Heart right ventricle (tissue), 16 donors: Measurements from ENCODE around the gene OST4. TPM values are rescaled to one million over a fixed set of nuclear protein-coding genes. Genes with fewer than 3 reads are reported as not detected.

ENCODE experiments used
- ATAC-seq, 8 donors: fragments of 200-7000 bp; cut with Tn5 transposase; one replicate each; pipeline ENCODE4 v1.9.1; 2020; ENCODE audit warnings: mild to moderate bottlenecking in 8 of 8, moderate library complexity in 8 of 8, moderate number of reproducible peaks in 1 of 8
- DNase-seq, 2 donors: peaks; one replicate each; pipeline ENCODE4 v3.0.0-alpha.2; 2020
- H3K27ac ChIP-seq, 10 donors: fragments of 200-600 bp; sonication (generic) in 2 of 10; one replicate each; pipeline versions ENCODE4 v1.5.0 to v1.8.0; 2020 to 2022; ENCODE audit warnings: mild to moderate bottlenecking in 3 of 10
- H3K27me3 ChIP-seq, 7 donors: fragments of 200-600 bp; one replicate each; pipeline ENCODE4 v1.8.0; 2021 to 2022; ENCODE audit warnings: mild to moderate bottlenecking in 2 of 7
- H3K36me3 ChIP-seq, 9 donors: fragments of 200-600 bp; sonication (generic) in 1 of 9; one replicate each; pipeline versions ENCODE4 v1.5.0 to v1.8.0; 2020 to 2022; ENCODE audit warnings: mild to moderate bottlenecking in 2 of 9
- H3K4me1 ChIP-seq, 9 donors: fragments of 200-600 bp; sonication (generic) in 1 of 9; one replicate each; pipeline versions ENCODE4 v1.5.0 to v1.8.0; 2020 to 2022; ENCODE audit warnings: mild to moderate bottlenecking in 4 of 9
- H3K4me3 ChIP-seq, 10 donors: fragments of 200-600 bp; sonication (generic) in 2 of 10; one replicate each; pipeline versions ENCODE4 v1.5.0 to v1.8.0; 2020 to 2022; ENCODE audit warnings: mild to moderate bottlenecking in 7 of 10, moderate library complexity in 2 of 10
- H3K9me3 ChIP-seq, 11 donors: fragments of 200-600 bp in 10 of 11; sonication (generic) in 2 of 11; one replicate each; pipeline versions ENCODE4 v1.5.0 to v1.8.0; 2013 to 2022; ENCODE audit warnings: mild to moderate bottlenecking in 2 of 11, control low read depth in 1 of 11, moderate library complexity in 1 of 11
- CTCF ChIP-seq, 9 donors: fragments of 200-600 bp; sonication (generic) in 2 of 9; IDR thresholded peaks; one replicate each; pipeline versions ENCODE4 v1.5.0 to v1.8.0; 2021 to 2022; ENCODE audit warnings: antibody characterized with exemption in 9 of 9, mild to moderate bottlenecking in 5 of 9, moderate library complexity in 1 of 9
- WGBS, 2 donors: extraction: QIAGEN DNeasy Blood & Tissue Kit; methylation state at CpG; one replicate each; pipeline ENCODE4 v1.1.7; 2013; ENCODE audit warnings: inconsistent platforms in 1 of 2; 5-methylcytosine and 5-hydroxymethylcytosine counted together
- intact Hi-C, 10 donors: fragments of 100-400 bp; cut with DNase I; formaldehyde crosslinking; loops; one replicate each; pipeline versions ENCODE4 v1.11.1 to v1.14.2; 2022
- polyA plus RNA-seq, 2 donors: library from polyadenylated mRNA; stranded (reverse); fragments of 200-250 nt; gene quantifications; one replicate each; pipeline ENCODE4 v1.2.3, GENCODE V29; 2013
- total RNA-seq, 10 donors: library from RNA; stranded (reverse); fragmentation: NEBNext Ultra II Directional in 3 of 10; extraction: Animal tissue kit (Norgen Biotek cat#: 25700) in 3 of 10; gene quantifications; one replicate each; pipeline versions ENCODE4 v1.2.1 to v1.2.4, GENCODE V29; 2021 to 2023
- donor health status: Arrhythmogenic right ventricular cardiomyopathy.
- donor health status: ischemic (EF 13 %, LVEDD 7.1; RV severe dilation, severe dysfunction).
- donor health status: healthy with polysubstance abuse.
- donor health status: DM: no; HTN: yes; CAD: no.
- donor health status: DM: no; HTN: no; CAD: no.
- donor health status: ischemic (EF 25% LVEDD 6.9; RV normal size, moderate dysfunction).
- donor health status: ischemic (EF 25% LVEDD 5.7; RV mildly dilated, moderate dysfunction).
- donor health status: healthy.
- donor health status: DM: yes; HTN: yes; CAD: no.
- donor health status: Ischemic cardiomyopathy.
- donor health status: ischemic (EF 35%, LVEDD 5.7; RV mildly dilated, moderate dysfunction).
- donor health status: nonischemic (EF 11% LVEDD 7.7; RV severe dilation, severe dysfunction).
- donor health status: DM: yes; HTN: yes; CAD: no.
- donor health status: PGD.
- donor health status: ischemic (EF 29% LVEDD 5.4; RV normal size, mild dysfunction).
- donor health status: nonischemic (EF 23%, LVEDD 6.1; RV moderate dilation, normal function).

OST4 gene
- total and polyA plus RNA-seq, 12 donors = 336 to 457 (median 388) TPM

DNA sequence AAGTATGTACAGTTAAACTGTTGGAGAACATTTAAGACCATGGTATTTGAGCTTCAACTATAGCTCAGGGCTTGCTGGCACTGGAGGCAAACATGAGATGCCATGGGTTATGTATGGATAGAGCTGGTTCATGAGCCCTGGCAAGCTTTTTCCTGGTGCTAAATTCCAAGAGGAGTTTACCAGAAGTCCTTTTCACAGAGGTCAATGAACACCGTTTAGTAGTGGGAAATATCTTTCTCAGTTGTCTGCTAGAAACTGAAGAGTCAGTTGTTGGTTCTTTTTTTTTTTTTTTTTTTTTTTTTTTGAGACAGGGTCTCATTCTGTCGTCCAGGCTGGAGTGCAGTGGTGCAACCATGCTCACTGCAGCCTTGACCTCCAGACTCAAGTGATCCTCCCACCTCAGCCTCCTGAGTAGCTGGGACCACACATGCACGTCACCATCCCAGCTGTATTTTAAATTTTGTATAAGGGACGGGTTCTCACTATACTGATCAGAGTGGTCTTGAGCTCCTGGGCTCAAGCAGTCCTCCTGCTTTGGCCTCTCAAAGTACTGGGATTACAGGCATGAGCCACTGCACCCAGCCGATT is 16.5 kb upstream of the OST4 start:
- no peak for TF ChIP-seq CTCF (IDR thresholded peaks at IDR 0.05)
- Histone ChIP-seq H3K9me3 (no peaks in the 10 kb centered on the region), H3K36me3 (peaks cover 0 to 4% (median 0%) of the 10 kb centered on the region in 9 donors), H3K27ac (no peak overlapping the region), H3K27me3 (no peaks in the 10 kb centered on the region), H3K4me3 (no peak overlapping the region), H3K4me1 (peaks cover 5 to 37% (median 22%) of the 10 kb centered on the region in 9 donors)
- intact Hi-C loops = loop anchor here in 8 of 10 donors (2.0 to 10.0 kb wide), 8 partner anchors 36 to 126 kb away; partner anchors contain the start of genes TMEM214 (in 5 of the 8) and AGBL5 (in 4 of the 8)
- WGBS, 2 donors = 86 to 88% methylated on average over 5 of the region's 5 CpGs
- DNase-seq = no peak
- no peak for ATAC-seq

GRCh38 chr2:27086724-27087593 is 15.5 kb upstream of the OST4 start, which contains the start of gene KHK:
Gene KHK, plus strand, starts transcription at chr2:27086772. Its CDS starts 488 bp downstream, at chr2:27087260.
- intact Hi-C loops = loop anchor here in 9 of 10 donors (1.0 to 10.0 kb wide), 10 partner anchors 35 to 125 kb away; partner anchors contain the start of genes TMEM214 (in 5 of the 9), AGBL5 (in 4 of the 9) and PREB (in 1 of the 9)
- Histone ChIP-seq H3K4me3 (peak within 1 kb of the TSS; percentile 56 to 80 (median 74)), H3K27ac (peak within 1 kb of the TSS; percentile 83 to 98 (median 93)), H3K27me3 (no peaks in the 10 kb centered on the region), H3K9me3 (no peaks in the 10 kb centered on the region), H3K36me3 (peaks cover 0 to 12% (median 0%) of the 10 kb centered on the region in 9 donors), H3K4me1 (peaks cover 5 to 46% (median 27%) of the 10 kb centered on the region in 9 donors)
- ATAC-seq (peak; percentile 3 to 46 (median 12)), DNase-seq (peak; percentile 52 to 65)
- 11 to 15% methylated on average over 45 to 54 of the region's 54 CpGs for WGBS, 2 donors
- TF ChIP-seq CTCF (IDR thresholded peaks at IDR 0.05) = peak in 2 of 9 donors; percentile 31 to 32

DNA sequence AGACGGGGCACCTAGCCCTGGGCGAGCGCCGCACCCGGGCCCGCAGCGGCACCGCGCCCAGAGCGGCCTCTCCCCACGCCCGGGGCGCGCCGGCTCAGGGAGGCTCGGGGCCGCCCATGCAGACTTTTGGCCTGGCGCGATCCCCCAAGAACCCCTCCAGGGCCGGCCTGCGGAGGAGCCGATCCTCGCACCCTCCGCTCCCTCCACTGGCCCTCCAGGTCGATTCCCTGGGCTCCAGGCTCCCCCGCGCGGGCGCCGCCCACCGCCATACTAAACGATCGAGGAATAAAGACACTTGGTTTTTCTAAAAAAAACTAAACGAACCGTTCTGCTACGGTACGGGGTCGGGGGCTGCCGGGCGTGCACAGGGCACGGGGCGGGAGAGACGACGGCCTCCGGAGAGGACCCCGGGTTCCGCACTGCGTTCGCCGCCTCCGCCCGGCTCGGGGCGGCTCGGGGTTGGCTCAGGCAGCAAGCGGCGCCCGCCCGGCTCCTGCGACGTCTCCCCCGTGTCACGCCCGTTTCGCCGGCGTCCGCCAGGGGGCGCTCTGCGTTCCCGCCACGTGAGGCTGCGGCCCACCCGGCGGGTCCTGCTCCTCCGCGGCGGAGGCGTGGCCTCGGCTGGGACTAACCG is 14.8 kb upstream of the OST4 start:
- peak; percentile 86 to 95 (median 92) for ATAC-seq
- Histone ChIP-seq H3K27me3 (no peaks in the 10 kb centered on the region), H3K9me3 (no peaks in the 10 kb centered on the region), H3K4me1 (peaks cover 5 to 54% (median 35%) of the 10 kb centered on the region in 9 donors), H3K27ac (peak overlapping the region; percentile 83 to 98 (median 93)), H3K4me3 (peak overlapping the region; percentile 56 to 80 (median 74)), H3K36me3 (peaks cover 0 to 13% (median 0%) of the 10 kb centered on the region in 9 donors)
- peak; percentile 78 to 97 (median 89) for TF ChIP-seq CTCF (IDR thresholded peaks at IDR 0.05)
- intact Hi-C loops = loop anchor here in 9 of 10 donors (1.0 to 10.0 kb wide), 10 partner anchors 34 to 124 kb away; partner anchors contain the start of genes TMEM214 (in 5 of the 9), AGBL5 (in 4 of the 9) and PREB (in 1 of the 9)
- 0% methylated on average over 68 to 81 of the region's 81 CpGs for WGBS, 2 donors
- DNase-seq = peak; percentile 96 to 97
